IMR-90 (cell line): Measurements from ENCODE around the gene METTL24. TPM values are rescaled to one million over a fixed set of nuclear protein-coding genes. Genes with fewer than 3 reads are reported as not detected.

ENCODE experiments used
- ATAC-seq: fragments of 200-7000 bp; cut with Tn5 transposase; 2 replicates; pipeline ENCODE4 v1.9.1; 2020; ENCODE audit warnings: low read depth, mild to moderate bottlenecking, moderate library complexity
- BruUV-seq: library from RNA; stranded (reverse); fragments of 400-500 nt; replicated peaks from 2 replicates; lab custom pipeline; 2021; lab: Mats Ljungman, UMichigan
- CTCF ChIA-PET: fragments of 300-600 bp; formaldehyde crosslinking; extraction: SDS; loops from one replicate; lab custom pipeline; 2021; ENCODE audit warnings: antibody characterized with exemption; lab: Yijun Ruan, JAX
- POLR2A ChIA-PET: fragments of 300-600 bp; sonication (Branson Sonifier 250); formaldehyde crosslinking; loops from one replicate; lab custom pipeline; 2022; ENCODE audit warnings: antibody characterized with exemption; ENCODE audit not compliant: unreplicated experiment; lab: Charles Lee
- DNase-seq: peaks from one replicate; pipeline ENCODE4 v3.0.0; 2013
- H2AFZ ChIP-seq: replicated peaks from 2 replicates; pipeline ENCODE3; 2013; ENCODE audit warnings: low read length, mild to moderate bottlenecking; ENCODE audit not compliant: poor library complexity
- H2AK5ac ChIP-seq: 2 replicates; pipeline ENCODE4 v1.6.1; 2013; ENCODE audit warnings: low read depth, low read length, inconsistent platforms
- H2AK9ac ChIP-seq: replicated peaks from 2 replicates; pipeline ENCODE3; 2013; ENCODE audit warnings: mild to moderate bottlenecking, low read depth, low read length, moderate library complexity; ENCODE audit not compliant: poor library complexity
- H2BK120ac ChIP-seq: 2 replicates; pipeline ENCODE4 v1.6.1; 2013; ENCODE audit warnings: low read depth, low read length, inconsistent platforms
- H2BK15ac ChIP-seq: 3 replicates; pipeline ENCODE4 v1.6.1; 2013; ENCODE audit warnings: low read depth, low read length, inconsistent platforms
- H2BK20ac ChIP-seq: 2 replicates; pipeline ENCODE4 v1.6.1; 2013; ENCODE audit warnings: low read depth, mild to moderate bottlenecking, inconsistent platforms, low read length, moderate library complexity
- H2BK5ac ChIP-seq: 2 replicates; pipeline ENCODE4 v1.6.1; 2013; ENCODE audit warnings: mild to moderate bottlenecking, low read depth, low read length, inconsistent platforms; ENCODE audit not compliant: poor library complexity, severe bottlenecking
- H3K14ac ChIP-seq: replicated peaks from 2 replicates; pipeline ENCODE4 v1.6.1; 2013; ENCODE audit warnings: low read depth, low read length, inconsistent platforms
- H3K18ac ChIP-seq: 2 replicates; pipeline ENCODE4 v1.6.1; 2013; ENCODE audit warnings: low read depth, low read length, control low read depth
- H3K23ac ChIP-seq: 2 replicates; pipeline ENCODE4 v1.6.1; 2013; ENCODE audit warnings: low read depth, low read length, inconsistent platforms
- H3K27ac ChIP-seq: 2 replicates; pipeline ENCODE4 v1.5.1; 2013; ENCODE audit warnings: mild to moderate bottlenecking, control low read depth, low read length; ENCODE audit not compliant: insufficient read depth
- H3K27me3 ChIP-seq: 2 replicates; pipeline ENCODE4 v1.6.1; 2013; ENCODE audit warnings: low read length; ENCODE audit not compliant: control insufficient read depth, insufficient read depth
- H3K36me3 ChIP-seq: 2 replicates; pipeline ENCODE4 v1.6.1; 2013; ENCODE audit warnings: low read length, mixed read lengths; ENCODE audit not compliant: control insufficient read depth, insufficient read depth
- H3K4ac ChIP-seq: 2 replicates; pipeline ENCODE4 v1.6.1; 2013; ENCODE audit warnings: low read depth, low read length, inconsistent platforms
- H3K4me1 ChIP-seq: 2 replicates; pipeline ENCODE4 v1.6.1; 2013; ENCODE audit warnings: low read length, mixed read lengths; ENCODE audit not compliant: control insufficient read depth, insufficient read depth
- H3K4me2 ChIP-seq: 2 replicates; pipeline ENCODE4 v1.6.1; 2013; ENCODE audit warnings: low read depth, mild to moderate bottlenecking, control low read depth, low read length, moderate library complexity
- H3K4me3 ChIP-seq: 2 replicates; pipeline ENCODE4 v1.5.1; 2013; ENCODE audit warnings: low read depth, mild to moderate bottlenecking, control low read depth, low read length, moderate library complexity; ENCODE audit not compliant: insufficient read depth
- H3K56ac ChIP-seq: 2 replicates; pipeline ENCODE4 v1.6.1; 2013; ENCODE audit warnings: low read length, inconsistent platforms; ENCODE audit not compliant: insufficient read depth; ENCODE audit errors: extremely low read depth
- H3K79me1 ChIP-seq, 2 experiments: 2 replicates each; pipeline ENCODE4 v1.6.1; 2013; ENCODE audit warnings: low read length in 2 of 2, inconsistent platforms in 1 of 2, low read depth in 1 of 2
- H3K9ac ChIP-seq: 2 replicates; pipeline ENCODE4 v1.6.1; 2013; ENCODE audit warnings: low read depth, low read length, control low read depth
- H3K9me1 ChIP-seq: 2 replicates; pipeline ENCODE4 v1.6.1; 2013; ENCODE audit warnings: low read length, inconsistent platforms; ENCODE audit not compliant: insufficient read depth
- H3K9me3 ChIP-seq: 2 replicates; pipeline ENCODE4 v1.6.1; 2013; ENCODE audit warnings: low read length; ENCODE audit not compliant: control insufficient read depth, insufficient read depth
- H4K20me1 ChIP-seq: 2 replicates; pipeline ENCODE4 v1.6.1; 2013; ENCODE audit warnings: low read length, inconsistent platforms; ENCODE audit not compliant: insufficient read depth
- H4K5ac ChIP-seq: 2 replicates; pipeline ENCODE4 v1.6.1; 2013; ENCODE audit warnings: mild to moderate bottlenecking, low read depth, low read length, control low read depth
- H4K8ac ChIP-seq, 2 experiments: 2 replicates each; pipeline ENCODE4 v1.6.1; 2013; ENCODE audit warnings: low read depth in 2 of 2, low read length in 2 of 2, control low read depth in 1 of 2, inconsistent platforms in 1 of 2
- H4K91ac ChIP-seq: 2 replicates; pipeline ENCODE4 v1.6.1; 2013; ENCODE audit warnings: low read depth, low read length, inconsistent platforms; ENCODE audit not compliant: insufficient read depth
- BHLHE40 ChIP-seq: fragments of 150-350 bp; IDR thresholded peaks from 2 replicates; pipeline ENCODE4 v1.6.1; 2016; ENCODE audit warnings: mild to moderate bottlenecking, low read depth, low read length
- CHD1 ChIP-seq: IDR thresholded peaks from 2 replicates; pipeline ENCODE4 v1.6.1; 2012; ENCODE audit warnings: low read depth, low read length, improper control_type of control experiment
- MAZ ChIP-seq: IDR thresholded peaks from 2 replicates; pipeline ENCODE4 v1.6.1; 2012; ENCODE audit warnings: low read depth, mild to moderate bottlenecking, low read length, improper control_type of control experiment, moderate library complexity, borderline replicate concordance
- MXI1 ChIP-seq: IDR thresholded peaks from 2 replicates; pipeline ENCODE4 v1.6.1; 2012; ENCODE audit warnings: low read depth, mild to moderate bottlenecking, low read length, moderate library complexity, borderline replicate concordance
- RCOR1 ChIP-seq: IDR thresholded peaks from 2 replicates; pipeline ENCODE4 v1.6.1; 2012; ENCODE audit warnings: mild to moderate bottlenecking, low read length, improper control_type of control experiment; ENCODE audit not compliant: insufficient replicate concordance
- SMC3 ChIP-seq: fragments of 150-350 bp; IDR thresholded peaks from 2 replicates; pipeline ENCODE4 v1.6.1; 2016; ENCODE audit warnings: low read depth, mild to moderate bottlenecking, antibody characterized with exemption, low read length, moderate library complexity
- WGBS, 2 experiments: methylation state at CpG; one replicate each; pipeline versions ENCODE4 v1.1.5 to v1.1.7; 2013; ENCODE audit warnings: missing lambda C conversion rate in 2 of 2; ENCODE audit not compliant: insufficient read length in 1 of 2; ENCODE audit errors: extremely low coverage in 2 of 2; 5-methylcytosine and 5-hydroxymethylcytosine counted together
- dilution Hi-C: fragments of 300-500 bp; cut with HindIII; formaldehyde crosslinking; loops from one replicate; pipeline ENCODE4 v1.14.3; 2018; ENCODE audit warnings: low sequenced_read_pairs; ENCODE audit not compliant: unreplicated experiment
- in situ Hi-C: fragments of 300-500 bp; cut with MboI; formaldehyde crosslinking; loops from 3 replicates; pipeline ENCODE4 v1.14.3; 2019; ENCODE audit warnings: low sequenced_read_pairs, inconsistent platforms, mixed read lengths
- intact Hi-C: fragments of 100-400 bp; cut with micrococcal nuclease; formaldehyde crosslinking; loops from 2 replicates; pipeline ENCODE4 v1.10.0; 2022
- polyA plus RNA-seq, 3 experiments: library from polyadenylated mRNA; depleted of rRNA; stranded (reverse); fragments of >200 nt; gene quantifications; 2 replicates each; pipeline ENCODE4 v1.2.3, GENCODE V29; 2012; ENCODE audit warnings: low replicate concordance in 1 of 3
- total RNA-seq: library from RNA; depleted of rRNA; stranded (reverse); fragments of >200 nt; gene quantifications from 2 replicates; pipeline ENCODE4 v1.2.3, GENCODE V29; 2012
- TF ChIP-seq, protein P1 (sequence below): fragments of 150-350 bp; IDR thresholded peaks from 2 replicates; pipeline ENCODE4 v1.6.1; 2016; ENCODE audit warnings: low read depth, mild to moderate bottlenecking, low read length, moderate library complexity, borderline replicate concordance
- TF ChIP-seq, protein P2 (sequence below): conservative IDR thresholded peaks from 2 replicates; pipeline ENCODE4 v1.5.1; 2012; ENCODE audit warnings: mild to moderate bottlenecking, low read depth, low read length, improper control_type of control experiment

Gene METTL24
- total and polyA plus RNA-seq, 2 of the 4 experiments (the other 2 are of a cell fraction) = not detected

GRCh38 chr6:110331390-110331789, 26.8 kb downstream of the METTL24 start:
- POLR2A ChIA-PET = no interaction called here
- H3K4me2 ChIP-seq = no peak overlapping the region
- TF ChIP-seq CHD1 (no peak), RCOR1 (no peak), BHLHE40 (no peak), SMC3 (no peak), MAZ (no peak), MXI1 (no peak)
- TF ChIP-seq, protein P1, sequence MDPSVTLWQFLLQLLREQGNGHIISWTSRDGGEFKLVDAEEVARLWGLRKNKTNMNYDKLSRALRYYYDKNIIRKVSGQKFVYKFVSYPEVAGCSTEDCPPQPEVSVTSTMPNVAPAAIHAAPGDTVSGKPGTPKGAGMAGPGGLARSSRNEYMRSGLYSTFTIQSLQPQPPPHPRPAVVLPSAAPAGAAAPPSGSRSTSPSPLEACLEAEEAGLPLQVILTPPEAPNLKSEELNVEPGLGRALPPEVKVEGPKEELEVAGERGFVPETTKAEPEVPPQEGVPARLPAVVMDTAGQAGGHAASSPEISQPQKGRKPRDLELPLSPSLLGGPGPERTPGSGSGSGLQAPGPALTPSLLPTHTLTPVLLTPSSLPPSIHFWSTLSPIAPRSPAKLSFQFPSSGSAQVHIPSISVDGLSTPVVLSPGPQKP = no peak
- TF ChIP-seq, protein P2, sequence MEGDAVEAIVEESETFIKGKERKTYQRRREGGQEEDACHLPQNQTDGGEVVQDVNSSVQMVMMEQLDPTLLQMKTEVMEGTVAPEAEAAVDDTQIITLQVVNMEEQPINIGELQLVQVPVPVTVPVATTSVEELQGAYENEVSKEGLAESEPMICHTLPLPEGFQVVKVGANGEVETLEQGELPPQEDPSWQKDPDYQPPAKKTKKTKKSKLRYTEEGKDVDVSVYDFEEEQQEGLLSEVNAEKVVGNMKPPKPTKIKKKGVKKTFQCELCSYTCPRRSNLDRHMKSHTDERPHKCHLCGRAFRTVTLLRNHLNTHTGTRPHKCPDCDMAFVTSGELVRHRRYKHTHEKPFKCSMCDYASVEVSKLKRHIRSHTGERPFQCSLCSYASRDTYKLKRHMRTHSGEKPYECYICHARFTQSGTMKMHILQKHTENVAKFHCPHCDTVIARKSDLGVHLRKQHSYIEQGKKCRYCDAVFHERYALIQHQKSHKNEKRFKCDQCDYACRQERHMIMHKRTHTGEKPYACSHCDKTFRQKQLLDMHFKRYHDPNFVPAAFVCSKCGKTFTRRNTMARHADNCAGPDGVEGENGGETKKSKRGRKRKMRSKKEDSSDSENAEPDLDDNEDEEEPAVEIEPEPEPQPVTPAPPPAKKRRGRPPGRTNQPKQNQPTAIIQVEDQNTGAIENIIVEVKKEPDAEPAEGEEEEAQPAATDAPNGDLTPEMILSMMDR = no peak
- H4K91ac ChIP-seq = no peak overlapping the region
- no peak overlapping the region for H3K27ac ChIP-seq
- CTCF ChIA-PET = interaction anchor here (0.6 kb wide), 1 partner anchor 759 kb away, joined by 3 read pairs; no protein-coding TSS in a partner anchor
- no peak overlapping the region for H2AFZ ChIP-seq
- no peak overlapping the region for H4K8ac ChIP-seq
- H3K4me3 ChIP-seq = no peak overlapping the region
- H2AK9ac ChIP-seq = no peak overlapping the region
- no peaks in the 10 kb centered on the region for H3K79me1 ChIP-seq
- no peak for ATAC-seq
- H2BK15ac ChIP-seq = no peak overlapping the region
- H3K18ac ChIP-seq = no peak overlapping the region
- no peak overlapping the region for H3K9ac ChIP-seq
- no peaks in the 10 kb centered on the region for H4K20me1 ChIP-seq
- no TSS peak for BruUV-seq
- dilution Hi-C loops (no loop called here), in situ Hi-C loops (no loop called here), intact Hi-C loops (no loop called here)
- H2BK120ac ChIP-seq = no peak overlapping the region
- no peak overlapping the region for H2BK5ac ChIP-seq
- H3K36me3 ChIP-seq = no peaks in the 10 kb centered on the region
- no peak overlapping the region for H2BK20ac ChIP-seq
- peaks cover 10% of the 10 kb centered on the region for H3K9me1 ChIP-seq
- H3K4me1 ChIP-seq = peaks cover 16% of the 10 kb centered on the region
- no CpG with 5 or more reads among the region's 3 CpGs for WGBS, 2 experiments
- H3K23ac ChIP-seq = no peak overlapping the region
- no peak for DNase-seq
- no peak overlapping the region for H3K56ac ChIP-seq
- no peaks in the 10 kb centered on the region for H3K9me3 ChIP-seq
- no peak overlapping the region for H2AK5ac ChIP-seq
- no peak overlapping the region for H3K14ac ChIP-seq
- no peak overlapping the region for H4K5ac ChIP-seq
- no peaks in the 10 kb centered on the region for H3K27me3 ChIP-seq
- no peak overlapping the region for H3K4ac ChIP-seq
